Right kidney (tissue), 1 donor: ENCODE results near the gene PSMC3.

Experiments used
- DNase-seq: peaks from one replicate; pipeline ENCODE4 v3.0.0-alpha.2; 2016

PSMC3 gene

DNA sequence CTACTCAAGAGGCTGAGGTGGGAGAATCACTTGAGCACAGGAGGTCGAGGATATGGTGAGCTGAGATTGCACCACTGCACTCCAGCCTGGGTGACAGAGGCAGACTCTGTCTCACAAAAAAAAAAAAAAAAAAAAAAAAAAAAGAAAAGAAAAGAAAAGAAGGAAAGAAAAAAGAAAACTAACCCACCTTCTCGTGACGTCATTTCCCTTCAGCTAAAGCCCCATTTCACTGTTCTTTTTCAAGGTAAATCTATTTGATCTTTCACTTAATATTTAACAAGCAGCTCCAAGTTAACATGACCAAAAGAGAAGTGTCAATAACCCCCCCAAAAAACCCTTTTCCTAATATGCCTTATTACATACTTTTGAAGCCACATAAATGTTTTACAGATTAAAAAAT is 17.6 kb upstream of the PSMC3 start:
- DNase-seq: no peak

GRCh38 chr11:47443028-47443700 is 16.9 kb upstream of the PSMC3 start:
- no peak for DNase-seq

GRCh38 chr11:47442514-47442913 is 16.3 kb upstream of the PSMC3 start:
- no peak for DNase-seq

DNA sequence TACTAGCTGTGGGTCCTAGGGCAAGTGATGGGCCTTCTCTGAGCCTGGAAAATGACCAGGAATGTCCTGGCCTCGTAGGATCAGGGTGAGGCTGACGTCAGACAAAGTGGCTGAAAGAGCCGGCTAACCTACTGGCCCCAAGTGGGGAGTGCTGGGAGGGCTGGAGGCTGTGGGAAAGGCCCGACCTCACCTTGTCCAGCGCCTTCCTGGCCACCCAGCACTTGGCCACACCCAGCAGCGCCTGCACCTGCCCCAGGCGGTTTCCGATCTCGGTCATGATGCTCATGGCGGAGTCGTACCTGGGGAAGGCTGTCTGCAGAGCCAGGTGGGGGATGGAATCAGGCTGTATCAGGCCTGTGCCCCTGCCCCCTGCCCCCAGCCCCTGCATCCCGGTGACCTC is 15.2 kb upstream of the PSMC3 start:
- no peak for DNase-seq

DNA sequence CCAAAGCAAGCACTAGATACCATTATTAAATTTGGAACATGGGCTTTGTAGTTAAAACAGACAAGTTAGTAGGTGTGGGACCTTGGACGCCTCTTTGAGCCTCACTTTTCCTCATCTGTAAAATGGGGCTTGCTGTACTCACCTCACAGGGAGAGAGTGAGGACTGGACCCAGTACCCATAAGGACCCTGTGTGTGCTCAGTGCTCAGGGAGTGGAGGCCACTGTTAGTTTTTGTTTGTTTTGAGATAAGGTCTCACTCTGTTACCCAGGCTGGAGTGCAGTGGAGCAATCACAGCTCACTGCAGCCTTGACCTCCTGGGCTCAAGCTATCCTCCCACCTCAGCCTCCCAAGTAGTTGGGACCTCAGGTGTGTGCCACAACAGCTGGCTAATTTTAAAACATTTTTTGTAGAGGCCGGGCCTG is 13.8 kb upstream of the PSMC3 start:
- no peak for DNase-seq

GRCh38 chr11:47438721-47439120 is 12.5 kb upstream of the PSMC3 start:
- no peak for DNase-seq

DNA sequence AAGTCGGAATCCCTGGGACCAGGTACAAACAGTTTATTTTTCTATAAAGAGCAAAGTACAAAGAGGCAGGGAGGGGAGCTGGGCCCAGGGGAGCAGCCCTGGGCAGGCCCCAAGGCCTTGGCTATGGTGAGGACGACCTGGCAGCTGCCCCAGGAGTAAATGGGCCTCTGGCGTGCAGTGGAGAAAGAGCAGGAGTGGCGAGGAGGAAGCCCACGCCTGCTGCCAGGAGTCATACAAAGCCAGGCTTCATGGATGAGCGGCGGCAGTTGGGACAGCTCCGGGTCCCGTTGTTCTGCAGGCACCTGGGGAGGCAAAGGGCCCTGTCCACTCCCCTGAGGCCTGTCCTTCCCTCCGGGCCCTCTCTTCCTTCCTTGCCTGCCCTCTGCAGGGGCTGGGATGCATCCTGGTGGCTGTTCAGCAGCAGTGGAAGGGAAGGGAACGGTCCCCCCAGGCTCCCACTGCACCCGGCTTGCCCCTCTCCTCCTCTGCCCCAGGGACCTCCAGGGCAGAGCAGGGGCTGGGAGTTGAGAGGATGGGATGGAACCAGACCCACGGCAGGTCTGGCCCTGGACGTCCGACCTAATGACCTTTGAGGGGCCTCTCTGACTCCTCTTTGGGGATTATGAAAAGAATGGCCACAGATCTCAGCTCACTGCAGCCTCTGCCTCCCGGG is 11.6 kb upstream of the PSMC3 start:
- DNase-seq: no peak

GRCh38 chr11:47437218-47437745 is 11.0 kb upstream of the PSMC3 start:
- no peak for DNase-seq

- no peak for DNase-seq
These were observed 10.5 kb upstream of the PSMC3 start for GRCh38 chr11:47436726-47437125.

GRCh38 chr11:47435687-47436086 is 9.4 kb upstream of the PSMC3 start:
- no peak for DNase-seq

DNA sequence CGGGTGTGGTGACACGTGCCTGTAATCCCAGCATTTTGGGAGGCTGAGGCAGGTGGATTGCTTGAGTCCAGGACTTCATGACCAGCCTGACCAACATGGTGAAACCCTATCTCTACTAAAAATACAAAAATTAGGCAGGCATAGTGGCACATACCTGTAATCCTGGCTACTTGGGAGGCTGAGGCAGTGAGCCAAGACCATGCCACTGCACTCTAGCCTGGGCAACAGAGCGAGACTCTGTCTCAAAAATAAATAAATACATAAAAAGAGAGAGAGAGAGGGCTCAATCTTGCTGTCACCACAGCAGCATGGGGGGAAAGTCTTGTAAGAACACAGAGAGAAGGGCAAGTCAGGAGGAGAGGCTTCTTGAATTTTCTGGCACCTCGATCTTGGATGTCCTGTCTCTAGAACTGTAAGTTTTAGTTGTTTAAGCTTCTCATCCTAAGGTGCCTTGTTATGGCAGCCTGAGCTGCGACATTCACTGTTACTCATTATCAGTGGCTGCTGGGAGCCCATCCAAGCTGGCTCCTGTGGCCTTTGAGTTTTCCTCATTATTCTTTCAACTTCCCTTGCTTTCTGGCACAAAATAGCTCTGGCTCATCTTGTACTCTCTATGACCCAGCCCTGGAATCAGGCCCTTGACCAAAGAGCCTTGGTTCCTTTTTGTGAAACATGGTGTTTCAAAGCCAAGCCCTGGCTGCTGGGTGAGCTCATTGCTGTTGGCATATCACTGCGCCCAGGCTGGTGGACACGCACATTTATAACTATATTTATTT is 8.0 kb upstream of the PSMC3 start:
- no peak for DNase-seq

DNA sequence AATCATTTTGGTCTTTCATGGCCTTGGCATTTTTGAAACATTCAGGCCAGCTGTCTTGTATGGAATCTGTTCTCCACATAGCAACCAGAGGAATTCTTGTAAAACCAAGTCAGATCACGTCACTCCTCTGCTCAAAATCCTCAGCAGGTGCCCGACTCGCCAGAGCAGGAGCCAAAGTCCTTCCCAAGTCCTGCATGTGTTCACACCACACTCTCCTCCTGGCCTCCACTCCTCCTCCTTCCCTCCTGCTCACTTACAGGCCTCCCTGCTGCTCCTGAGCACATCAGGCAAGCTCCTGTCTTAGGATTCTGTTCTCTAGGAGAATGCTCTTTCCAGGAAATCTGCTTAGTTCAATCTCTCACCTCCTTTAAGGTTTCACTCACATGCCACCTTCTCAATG is 6.9 kb upstream of the PSMC3 start:
- DNase-seq: no peak

DNA sequence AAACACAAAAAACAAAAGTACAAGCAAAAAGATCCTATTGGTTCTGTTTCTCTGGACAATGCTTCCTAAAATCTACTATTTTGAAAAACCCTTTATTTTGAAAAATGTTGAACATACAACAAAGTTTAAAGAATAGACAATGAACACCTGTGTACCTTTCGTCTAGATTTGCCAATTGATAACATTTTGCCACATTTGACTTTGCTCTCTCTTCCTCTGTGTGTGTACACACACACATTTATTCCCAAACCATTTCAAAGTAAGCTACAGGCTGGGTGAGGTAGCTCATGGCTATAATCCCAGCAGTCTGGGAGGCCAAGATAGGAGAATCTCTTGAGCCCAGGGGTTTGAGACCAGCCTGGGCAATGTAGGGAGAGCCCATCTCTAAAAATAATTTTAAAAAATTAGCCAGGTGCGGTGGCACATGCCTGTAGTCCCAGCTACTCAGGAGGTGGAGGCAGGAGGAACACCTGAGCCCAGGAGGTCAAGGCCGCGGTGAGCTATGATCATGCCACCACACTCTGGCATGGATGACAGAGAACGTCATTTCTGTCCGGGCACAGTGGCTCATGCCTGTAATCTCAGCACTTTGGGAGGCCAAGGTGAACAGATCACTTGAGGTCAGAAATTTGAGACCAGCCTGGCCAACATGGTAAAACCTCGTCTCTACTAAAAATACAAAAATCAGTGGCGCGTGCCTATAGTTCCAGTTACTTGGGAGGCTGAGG is 5.3 kb upstream of the PSMC3 start:
- DNase-seq: no peak

GRCh38 chr11:47430524-47430923 is 4.3 kb upstream of the PSMC3 start:
- no peak for DNase-seq

DNA sequence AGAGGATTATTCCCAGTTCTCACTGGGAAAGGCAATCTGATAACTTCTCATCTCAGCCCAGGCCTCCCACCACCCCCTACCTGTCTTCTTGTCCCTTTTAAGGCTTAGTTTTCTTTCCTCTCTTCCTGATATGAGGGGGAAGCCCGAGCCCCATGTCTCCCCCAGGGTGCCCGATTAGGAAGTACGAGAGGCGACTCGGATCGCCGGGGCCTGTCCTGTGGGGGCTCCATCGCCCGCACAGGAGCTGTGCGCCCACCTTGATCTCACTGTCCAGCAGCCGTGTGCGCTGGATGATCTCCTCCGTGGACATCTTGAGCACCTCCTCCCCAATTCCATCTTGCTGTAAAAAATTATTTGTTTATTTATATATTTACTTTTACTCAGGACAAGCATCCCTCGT is 628 bp downstream of the PSMC3 start:
- DNase-seq: no peak

DNA sequence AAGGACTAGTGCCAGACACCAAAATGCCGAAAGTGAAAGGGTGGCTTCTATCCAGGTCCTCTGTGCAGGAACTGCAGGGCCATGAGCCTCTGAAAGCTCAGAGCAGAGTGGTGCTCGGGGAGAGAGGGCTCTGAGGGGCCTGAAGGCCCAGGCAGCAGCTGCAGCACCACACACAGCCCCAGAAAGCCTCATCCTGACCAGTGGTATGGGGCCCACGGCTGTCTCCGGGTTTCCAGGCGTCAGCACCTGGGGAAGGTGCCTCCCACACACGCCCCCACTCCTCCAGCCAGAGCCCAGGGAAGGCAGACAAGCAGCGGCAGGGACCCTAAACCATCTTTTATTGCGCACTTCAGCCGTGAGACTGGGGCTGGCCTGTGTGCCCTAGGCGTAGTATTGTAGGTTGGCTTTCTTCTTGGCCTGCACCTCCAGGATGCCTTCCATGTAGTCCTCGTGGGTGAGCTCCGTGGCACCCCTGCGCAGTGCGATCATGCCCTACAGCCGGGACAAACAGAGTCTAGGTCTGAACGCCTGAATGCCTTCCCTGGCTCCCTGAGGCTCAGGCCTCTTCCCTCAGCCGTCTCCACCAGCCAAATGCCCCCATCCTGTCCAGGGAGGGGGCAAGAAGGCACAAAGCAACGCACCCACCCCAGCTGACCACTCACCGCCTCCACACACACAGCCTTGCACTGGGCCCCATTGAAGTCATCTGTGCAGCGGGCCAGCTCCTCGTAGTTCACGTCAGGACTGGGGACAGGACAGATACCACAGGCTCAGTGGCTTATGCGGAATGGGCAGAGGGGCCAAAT is 7.6 kb downstream of the PSMC3 start:
- DNase-seq: no peak

- DNase-seq: no peak
These were observed 8.5 kb downstream of the PSMC3 start for GRCh38 chr11:47417712-47418111.

DNA sequence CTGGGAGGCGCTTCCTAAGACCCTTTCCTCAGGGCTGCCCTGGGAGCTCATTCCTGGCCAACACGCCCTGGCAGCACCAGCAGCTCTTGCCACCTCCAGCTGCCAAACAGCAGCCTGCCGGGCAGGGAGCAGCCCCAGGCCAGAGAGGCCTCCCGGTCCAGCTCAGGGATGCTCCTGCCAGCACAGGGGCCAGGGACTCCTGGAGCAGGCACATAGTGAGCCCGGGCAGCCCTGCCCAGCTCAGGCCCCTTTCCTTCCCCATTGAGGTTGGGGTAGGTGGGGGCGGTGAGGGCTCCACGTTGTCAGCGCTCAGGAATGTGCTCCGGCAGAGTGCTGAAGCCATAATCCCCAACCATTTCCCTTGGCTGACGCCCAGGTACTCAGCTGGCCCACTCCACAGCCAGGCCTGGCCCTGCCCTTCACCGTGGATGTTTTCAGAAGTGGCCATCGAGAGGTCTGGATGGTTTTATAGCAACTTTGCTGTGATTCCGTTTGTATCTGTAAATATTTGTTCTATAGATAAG is 10.2 kb downstream of the PSMC3 start:
- DNase-seq: no peak

DNA sequence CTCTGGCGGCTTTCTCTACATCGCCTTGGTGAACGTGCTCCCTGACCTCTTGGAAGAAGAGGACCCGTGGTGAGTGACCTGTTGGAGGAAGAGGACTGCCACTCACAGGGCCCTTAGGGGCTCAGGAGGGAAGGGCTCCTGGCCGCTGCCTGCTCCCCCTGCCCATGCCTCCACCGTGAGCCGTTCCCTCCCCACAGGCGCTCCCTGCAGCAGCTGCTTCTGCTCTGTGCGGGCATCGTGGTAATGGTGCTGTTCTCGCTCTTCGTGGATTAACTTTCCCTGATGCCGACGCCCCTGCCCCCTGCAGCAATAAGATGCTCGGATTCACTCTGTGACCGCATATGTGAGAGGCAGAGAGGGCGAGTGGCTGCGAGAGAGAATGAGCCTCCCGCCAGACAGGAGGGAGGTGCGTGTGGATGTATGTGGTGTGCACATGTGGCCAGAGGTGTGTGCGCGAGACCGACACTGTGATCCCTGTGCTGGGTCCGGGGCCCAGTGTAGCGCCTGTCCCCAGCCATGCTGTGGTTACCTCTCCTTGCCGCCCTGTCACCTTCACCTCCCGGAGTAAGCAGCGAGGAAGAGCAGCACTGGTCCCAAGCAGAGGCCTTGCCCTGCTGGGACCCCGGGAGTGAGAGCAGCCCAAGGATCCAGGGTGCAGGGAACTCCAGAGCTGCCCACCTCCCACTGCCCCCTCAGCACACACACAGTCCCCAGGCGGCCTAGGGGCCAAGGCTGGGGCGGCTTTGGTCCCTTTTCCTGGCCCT is 11.0 kb downstream of the PSMC3 start:
- DNase-seq: no peak

GRCh38 chr11:47414685-47415070 is 11.6 kb downstream of the PSMC3 start:
- DNase-seq: no peak
